ENCODE results near the gene USP32. TPM values are rescaled to one million over a fixed set of nuclear protein-coding genes. Genes with fewer than 3 reads are reported as not detected.

The USP32 gene
- total and polyA plus RNA-seq, 12 donors = 22.0 to 99.3 (median 54.4) TPM

GRCh38 chr17:60327134-60327900 lies 64.6 kb downstream of the USP32 start:
- H3K27ac ChIP-seq = no peak overlapping the region
- DNase-seq = no peak
- TF ChIP-seq CTCF (IDR thresholded peaks at IDR 0.05) = no peak
- no peak for TF ChIP-seq POLR2A (IDR thresholded peaks at IDR 0.05)
- no peaks in the 10 kb centered on the region for H3K27me3 ChIP-seq
- H3K36me3 ChIP-seq (replicated peaks in 1 of 2) = no peaks in the 10 kb centered on the region
- no peaks in the 10 kb centered on the region for H3K9me3 ChIP-seq (replicated peaks in 1 of 3)
- H3K4me1 ChIP-seq (replicated peaks in 1 of 2) = peaks cover 0 to 5% of the 10 kb centered on the region in 2 donors
- intact Hi-C loops (cut with DNase I) = no loop called here
- H3K4me3 ChIP-seq = no peak overlapping the region
- WGBS, 4 donors = 93 to 96% (median 95%) methylated on average over 9 to 27 of the region's 27 CpGs

- Histone ChIP-seq H3K4me1 (replicated peaks in 1 of 2) (peaks cover 5 to 6% of the 10 kb centered on the region in 2 donors), H3K27me3 (no peaks in the 10 kb centered on the region), H3K27ac (no peak overlapping the region), H3K36me3 (replicated peaks in 1 of 2) (no peaks in the 10 kb centered on the region), H3K9me3 (replicated peaks in 1 of 3) (no peaks in the 10 kb centered on the region), H3K4me3 (no peak overlapping the region)
- no peak for DNase-seq
- WGBS, 4 donors = 90 to 95% (median 93%) methylated on average over 2 of the region's 2 CpGs
- no peak for TF ChIP-seq CTCF (IDR thresholded peaks at IDR 0.05)
- TF ChIP-seq POLR2A (IDR thresholded peaks at IDR 0.05) = no peak
- intact Hi-C loops (cut with DNase I) = no loop called here
Observed at GRCh38 chr17:60326702-60327101, 65.2 kb downstream of the USP32 start.

- 89 to 92% (median 91%) methylated on average over 13 of the region's 13 CpGs for WGBS, 4 donors
- Histone ChIP-seq H3K27ac (no peak overlapping the region), H3K4me1 (replicated peaks in 1 of 2) (peaks cover 5 to 14% of the 10 kb centered on the region in 2 donors), H3K36me3 (replicated peaks in 1 of 2) (no peaks in the 10 kb centered on the region), H3K27me3 (no peaks in the 10 kb centered on the region), H3K4me3 (no peak overlapping the region), H3K9me3 (replicated peaks in 1 of 3) (no peaks in the 10 kb centered on the region)
- DNase-seq = no peak
- intact Hi-C loops (cut with DNase I) = no loop called here
- no peak for TF ChIP-seq CTCF (IDR thresholded peaks at IDR 0.05)
- TF ChIP-seq POLR2A (IDR thresholded peaks at IDR 0.05) = no peak
Observed at GRCh38 chr17:60325730-60326524, 66.0 kb downstream of the USP32 start.

GRCh38 chr17:60323754-60324153 lies 68.2 kb downstream of the USP32 start:
- Histone ChIP-seq H3K27ac (no peak overlapping the region), H3K27me3 (no peaks in the 10 kb centered on the region), H3K9me3 (replicated peaks in 1 of 3) (no peaks in the 10 kb centered on the region), H3K4me3 (no peak overlapping the region), H3K4me1 (replicated peaks in 1 of 2) (peaks cover 0 to 17% of the 10 kb centered on the region in 2 donors), H3K36me3 (replicated peaks in 1 of 2) (no peaks in the 10 kb centered on the region)
- DNase-seq = no peak
- intact Hi-C loops (cut with DNase I) = no loop called here
- TF ChIP-seq POLR2A (IDR thresholded peaks at IDR 0.05) = no peak
- no peak for TF ChIP-seq CTCF (IDR thresholded peaks at IDR 0.05)
- 94 to 100% (median 99%) methylated on average over 1 of the region's 1 CpG for WGBS, 4 donors
